HG02588 (cell line): ENCODE data around the gene TSPAN14.
"Not testable (repeated sequence)": the region's sequence is repeated elsewhere in the genome, so short reads cannot be mapped to it uniquely, and the experiment has no call there.

ENCODE experiments used
- ATAC-seq: cut with Tn5 transposase; IDR thresholded peaks from one replicate; pipeline ENCODE4 v1.9.1; 2021; ENCODE audit warnings: mild to moderate bottlenecking, moderate library complexity; ENCODE audit not compliant: unreplicated experiment

Gene TSPAN14

GRCh38 chr10:80520661-80521470, 66.8 kb downstream of the TSPAN14 start:
- no peak for ATAC-seq

- ATAC-seq = no peak
These were observed 68.8 kb downstream of the TSPAN14 start for GRCh38 chr10:80522756-80523363.

- ATAC-seq = no peak
These were observed 69.7 kb downstream of the TSPAN14 start for GRCh38 chr10:80523773-80524172.

- ATAC-seq = no peak
These were observed 70.2 kb downstream of the TSPAN14 start for GRCh38 chr10:80524190-80524909.

- ATAC-seq = no peak
These were observed 72.1 kb downstream of the TSPAN14 start for GRCh38 chr10:80526218-80526617.

- no peak for ATAC-seq
These were observed 72.6 kb downstream of the TSPAN14 start for GRCh38 chr10:80526742-80527141.

GRCh38 chr10:80528185-80528700, 74.1 kb downstream of the TSPAN14 start:
- no peak for ATAC-seq

GRCh38 chr10:80528901-80529300, 74.8 kb downstream of the TSPAN14 start:
- ATAC-seq = no peak

- ATAC-seq = no peak
These were observed 75.5 kb downstream of the TSPAN14 start for GRCh38 chr10:80529604-80530003.

- ATAC-seq = peak; percentile 59
These were observed 76.1 kb downstream of the TSPAN14 start for GRCh38 chr10:80530251-80530650.

GRCh38 chr10:80530816-80531215, 76.7 kb downstream of the TSPAN14 start:
- no peak for ATAC-seq

GRCh38 chr10:80532571-80532970, 78.5 kb downstream of the TSPAN14 start:
- ATAC-seq = no peak

GRCh38 chr10:80534059-80534458, 79.9 kb downstream of the TSPAN14 start:
- not testable (repeated sequence) for ATAC-seq

GRCh38 chr10:80534646-80535045, 80.5 kb downstream of the TSPAN14 start:
- not testable (repeated sequence) for ATAC-seq

- peak; percentile 84 for ATAC-seq
These were observed 81.7 kb downstream of the TSPAN14 start for GRCh38 chr10:80535671-80536360.

- no peak for ATAC-seq
These were observed 82.3 kb downstream of the TSPAN14 start for GRCh38 chr10:80536361-80536835.

- no peak for ATAC-seq
These were observed 83.1 kb downstream of the TSPAN14 start for GRCh38 chr10:80537086-80537735.

GRCh38 chr10:80537736-80538480, 83.8 kb downstream of the TSPAN14 start, which contains the start of gene SH2D4B:
Gene SH2D4B, plus strand, starts transcription at chr10:80537902. Its CDS starts 430 bp downstream, at chr10:80538332.
- no peak for ATAC-seq

- ATAC-seq = no peak
These were observed 84.5 kb downstream of the TSPAN14 start for GRCh38 chr10:80538481-80539185.
